ENCODE measurements around the gene KLHL21. TPM values are rescaled to one million over a fixed set of nuclear protein-coding genes. Genes with fewer than 3 reads are reported as not detected.

The KLHL21 gene
- total RNA-seq, 1 donor from 2014 or later, result 42.3 TPM

DNA sequence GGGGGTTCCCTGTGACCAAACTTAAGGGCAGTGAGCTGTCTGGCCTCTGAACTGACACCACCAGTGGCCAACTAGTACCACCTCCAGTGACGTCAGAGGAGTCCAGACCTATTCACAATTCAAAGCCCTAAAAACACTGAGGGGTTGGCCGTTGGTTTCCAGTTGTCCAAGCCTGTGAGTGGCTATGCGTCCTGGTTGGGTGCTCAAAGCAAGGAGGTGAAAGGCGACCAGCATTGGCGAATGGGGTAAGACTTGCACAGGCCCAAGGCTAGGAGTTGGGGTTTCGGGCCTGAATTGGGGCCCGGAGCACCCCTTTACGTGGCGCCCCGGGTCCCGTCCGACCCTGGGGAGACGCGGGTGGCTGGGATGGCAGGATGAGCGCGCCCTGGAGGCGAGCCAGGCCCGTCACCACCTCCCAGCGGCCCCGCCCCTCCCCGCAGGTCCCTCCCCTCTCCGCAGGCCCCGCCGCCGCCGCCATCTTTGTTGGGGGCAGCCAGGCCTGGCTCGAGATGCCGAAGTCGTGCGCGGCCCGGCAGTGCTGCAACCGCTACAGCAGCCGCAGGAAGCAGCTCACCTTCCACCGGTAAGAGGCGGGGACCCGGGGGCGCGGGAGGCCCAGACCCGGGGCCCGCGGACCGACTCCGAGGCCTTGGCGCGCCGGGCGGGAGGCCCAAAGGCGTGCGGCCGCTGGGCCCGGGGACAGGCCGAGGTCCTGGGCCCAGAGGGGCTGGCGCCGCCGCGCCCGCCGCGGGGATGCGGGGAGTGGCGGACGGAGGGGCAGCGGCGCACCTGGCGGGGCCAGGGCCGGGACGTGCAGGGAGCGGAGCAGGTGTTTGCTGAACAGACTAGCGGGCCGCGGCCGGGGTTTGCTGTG lies 22.3 kb upstream of the KLHL21 start, which contains the start of gene THAP3:
TSS of gene THAP3 (plus strand) at position 159 of the 874 bp plus-strand sequence. CDS start at position 510, 351 bp downstream.
- Mint-ChIP-seq H3K27me3 (ENCODE audit: low read depth, unreplicated experiment) (no peaks in the 10 kb centered on the region), H3K4me3 (ENCODE audit: unreplicated experiment) (peak within 1 kb of the TSS; percentile 89), H3K9me3 (ENCODE audit: unreplicated experiment) (no peaks in the 10 kb centered on the region), H3K27ac (ENCODE audit: unreplicated experiment) (peak within 1 kb of the TSS; percentile 84), H3K36me3 (ENCODE audit: low read depth, unreplicated experiment) (peaks cover 21% of the 10 kb centered on the region), H3K4me1 (ENCODE audit: low read depth, unreplicated experiment) (peaks cover 4% of the 10 kb centered on the region)
- H3K9ac ChIP-seq (ENCODE audit: low read length), result peak within 1 kb of the TSS; percentile 87
- TF ChIP-seq, protein P1, sequence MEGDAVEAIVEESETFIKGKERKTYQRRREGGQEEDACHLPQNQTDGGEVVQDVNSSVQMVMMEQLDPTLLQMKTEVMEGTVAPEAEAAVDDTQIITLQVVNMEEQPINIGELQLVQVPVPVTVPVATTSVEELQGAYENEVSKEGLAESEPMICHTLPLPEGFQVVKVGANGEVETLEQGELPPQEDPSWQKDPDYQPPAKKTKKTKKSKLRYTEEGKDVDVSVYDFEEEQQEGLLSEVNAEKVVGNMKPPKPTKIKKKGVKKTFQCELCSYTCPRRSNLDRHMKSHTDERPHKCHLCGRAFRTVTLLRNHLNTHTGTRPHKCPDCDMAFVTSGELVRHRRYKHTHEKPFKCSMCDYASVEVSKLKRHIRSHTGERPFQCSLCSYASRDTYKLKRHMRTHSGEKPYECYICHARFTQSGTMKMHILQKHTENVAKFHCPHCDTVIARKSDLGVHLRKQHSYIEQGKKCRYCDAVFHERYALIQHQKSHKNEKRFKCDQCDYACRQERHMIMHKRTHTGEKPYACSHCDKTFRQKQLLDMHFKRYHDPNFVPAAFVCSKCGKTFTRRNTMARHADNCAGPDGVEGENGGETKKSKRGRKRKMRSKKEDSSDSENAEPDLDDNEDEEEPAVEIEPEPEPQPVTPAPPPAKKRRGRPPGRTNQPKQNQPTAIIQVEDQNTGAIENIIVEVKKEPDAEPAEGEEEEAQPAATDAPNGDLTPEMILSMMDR (IDR thresholded peaks at IDR 0.05; ENCODE audit: insufficient read depth, low read depth, low read length), result no peak
- no peak for TF ChIP-seq EZH2 (IDR thresholded peaks at IDR 0.05; ENCODE audit: insufficient read depth, low read length)
- peak within 1 kb of the TSS; percentile 55 for H3K27ac ChIP-seq (ENCODE audit: low read depth, low read length)
- peaks cover 67% of the 10 kb centered on the region for H3K79me2 ChIP-seq (ENCODE audit: insufficient read depth, low read length)
- H3K4me1 ChIP-seq (ENCODE audit: insufficient read depth, low read length), result peaks cover 10% of the 10 kb centered on the region
- H4K20me1 ChIP-seq (ENCODE audit: insufficient read depth, low read length), result peaks cover 72% of the 10 kb centered on the region
- no peaks in the 10 kb centered on the region for H3K9me3 ChIP-seq (ENCODE audit: insufficient read depth, low read depth, low read length)
- H2AFZ ChIP-seq (ENCODE audit: low read depth, low read length), result peak within 1 kb of the TSS; percentile 67
- no peaks in the 10 kb centered on the region for H3K27me3 ChIP-seq (ENCODE audit: insufficient read depth, low read length)
- peaks cover 18% of the 10 kb centered on the region for H3K36me3 ChIP-seq (ENCODE audit: insufficient read depth, low read length)
- peak within 1 kb of the TSS; percentile 98 for H3K4me2 ChIP-seq (ENCODE audit: low read length)
- FAIRE-seq, result no peak
- DNase-seq (ENCODE audit: low read depth), result peak; percentile 86
- peak within 1 kb of the TSS; percentile 83 for H3K4me3 ChIP-seq (ENCODE audit: insufficient read depth, low read depth, low read length)

DNA sequence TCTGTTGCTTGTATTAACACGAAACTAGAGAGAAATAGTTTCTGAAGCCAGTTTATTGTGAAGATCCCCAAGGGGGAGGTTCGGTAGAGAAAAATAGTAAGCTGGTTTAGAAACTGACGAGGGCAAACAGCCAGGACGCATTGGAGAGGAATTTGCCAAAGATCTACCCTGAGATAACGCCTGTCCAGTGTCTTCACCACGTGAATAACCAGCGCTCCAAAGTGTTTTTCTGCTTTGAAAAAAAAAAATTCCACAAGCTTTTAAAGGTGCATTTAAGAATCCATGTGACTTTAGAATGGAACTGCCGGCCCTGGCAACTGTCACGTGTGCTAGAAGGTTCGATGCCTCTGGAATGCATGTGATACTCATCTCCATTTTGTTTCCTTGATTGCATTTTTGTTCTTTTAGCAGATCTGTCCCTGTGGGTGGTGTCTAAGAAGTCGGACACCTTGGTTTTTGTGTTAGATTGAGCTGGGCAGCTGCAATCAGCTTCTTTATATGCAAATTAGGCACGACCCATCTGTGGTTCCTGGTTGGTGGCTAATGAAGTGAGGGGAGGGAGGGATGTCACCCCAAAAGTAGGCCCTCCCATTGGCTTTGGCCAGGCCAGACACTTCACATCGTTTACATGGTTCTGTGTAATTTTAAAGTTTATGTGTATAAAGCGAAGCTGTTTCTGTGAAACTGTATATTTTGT lies 20.7 kb upstream of the KLHL21 start:
- no peak for DNase-seq (ENCODE audit: low read depth)
- no peak overlapping the region for H3K27ac ChIP-seq (ENCODE audit: low read depth, low read length)
- peaks cover 79% of the 10 kb centered on the region for H4K20me1 ChIP-seq (ENCODE audit: insufficient read depth, low read length)
- no peak overlapping the region for H3K4me3 ChIP-seq (ENCODE audit: insufficient read depth, low read depth, low read length)
- H3K4me3 Mint-ChIP-seq (ENCODE audit: unreplicated experiment), result no peak overlapping the region
- peaks cover 19% of the 10 kb centered on the region for H3K36me3 ChIP-seq (ENCODE audit: insufficient read depth, low read length)
- H3K27ac Mint-ChIP-seq (ENCODE audit: unreplicated experiment), result peak overlapping the region; percentile 29
- FAIRE-seq, result no peak
- H3K79me2 ChIP-seq (ENCODE audit: insufficient read depth, low read length), result peaks cover 78% of the 10 kb centered on the region
- H3K9me3 ChIP-seq (ENCODE audit: insufficient read depth, low read depth, low read length), result no peaks in the 10 kb centered on the region
- TF ChIP-seq EZH2 (IDR thresholded peaks at IDR 0.05; ENCODE audit: insufficient read depth, low read length), result no peak
- TF ChIP-seq, protein P1 (IDR thresholded peaks at IDR 0.05; ENCODE audit: insufficient read depth, low read depth, low read length), result no peak
- H3K9ac ChIP-seq (ENCODE audit: low read length), result no peak overlapping the region
- no peak overlapping the region for H2AFZ ChIP-seq (ENCODE audit: low read depth, low read length)
- peaks cover 17% of the 10 kb centered on the region for H3K36me3 Mint-ChIP-seq (ENCODE audit: low read depth, unreplicated experiment)
- peaks cover 4% of the 10 kb centered on the region for H3K4me1 Mint-ChIP-seq (ENCODE audit: low read depth, unreplicated experiment)
- no peaks in the 10 kb centered on the region for H3K27me3 ChIP-seq (ENCODE audit: insufficient read depth, low read length)
- H3K4me2 ChIP-seq (ENCODE audit: low read length), result no peak overlapping the region
- no peaks in the 10 kb centered on the region for H3K9me3 Mint-ChIP-seq (ENCODE audit: unreplicated experiment)
- peaks cover 10% of the 10 kb centered on the region for H3K4me1 ChIP-seq (ENCODE audit: insufficient read depth, low read length)
- H3K27me3 Mint-ChIP-seq (ENCODE audit: low read depth, unreplicated experiment), result no peaks in the 10 kb centered on the region

All from astrocyte (in vitro differentiated cells and primary cell).